HL-60/S4 treated with retinoic acid at 250 ng/mL for 4 days and 3 days (cell line): Measurements from ENCODE around the gene TOR3A.
"Not testable (repeated sequence)": the region's sequence is repeated elsewhere in the genome, so short reads cannot be mapped to it uniquely, and the experiment has no call there.

Experiments
- in situ Hi-C: fragments of 300-500 bp; cut with MboI; formaldehyde crosslinking; loops from 2 replicates; pipeline ENCODE4 v1.7.0; 2022; ENCODE audit warnings: low sequenced_read_pairs

The TOR3A gene

GRCh38 chr1:179104611-179105250, 22.9 kb downstream of the TOR3A start:
- in situ Hi-C loops: no loop called here

- in situ Hi-C loops: no loop called here
These were observed 23.5 kb downstream of the TOR3A start for GRCh38 chr1:179105393-179105792.

- in situ Hi-C loops: no loop called here
These were observed 26.1 kb downstream of the TOR3A start for GRCh38 chr1:179107706-179108629.

GRCh38 chr1:179108644-179109043, 26.8 kb downstream of the TOR3A start:
- in situ Hi-C loops: no loop called here

- in situ Hi-C loops: no loop called here
These were observed 33.3 kb downstream of the TOR3A start for GRCh38 chr1:179115181-179115580.

GRCh38 chr1:179119513-179119912, 37.6 kb downstream of the TOR3A start:
- in situ Hi-C loops: no loop called here

GRCh38 chr1:179120736-179121135, 38.9 kb downstream of the TOR3A start:
- in situ Hi-C loops: no loop called here

- in situ Hi-C loops: no loop called here
These were observed 39.5 kb downstream of the TOR3A start for GRCh38 chr1:179121159-179121938.

- in situ Hi-C loops: no loop called here
These were observed 43.0 kb downstream of the TOR3A start for GRCh38 chr1:179124873-179125272.

- in situ Hi-C loops: no loop called here
These were observed 44.6 kb downstream of the TOR3A start for GRCh38 chr1:179126338-179127060.

- in situ Hi-C loops: no loop called here
These were observed 45.5 kb downstream of the TOR3A start for GRCh38 chr1:179127163-179127895.

GRCh38 chr1:179128520-179128919, 46.6 kb downstream of the TOR3A start:
- in situ Hi-C loops: no loop called here

- in situ Hi-C loops: no loop called here
These were observed 48.0 kb downstream of the TOR3A start for GRCh38 chr1:179129702-179130473.

- in situ Hi-C loops: not testable (repeated sequence)
These were observed 53.3 kb downstream of the TOR3A start for GRCh38 chr1:179135168-179135567.

- in situ Hi-C loops: not testable (repeated sequence)
These were observed 53.8 kb downstream of the TOR3A start for GRCh38 chr1:179135707-179136106.

GRCh38 chr1:179137617-179138255, 55.9 kb downstream of the TOR3A start:
- in situ Hi-C loops: no loop called here

- in situ Hi-C loops: not testable (repeated sequence)
These were observed 56.9 kb downstream of the TOR3A start for GRCh38 chr1:179138755-179139154.

GRCh38 chr1:179141592-179142251, 59.9 kb downstream of the TOR3A start:
- in situ Hi-C loops: no loop called here
